Right cardiac atrium (tissue), 5 donors: Measurements from ENCODE around the gene FBXO31. TPM values are rescaled to one million over a fixed set of nuclear protein-coding genes. Genes with fewer than 3 reads are reported as not detected.

ENCODE experiments used
- ATAC-seq, 2 donors: fragments of 200-7000 bp; cut with Tn5 transposase; one replicate each; pipeline versions ENCODE4 v1.8.0 to v1.9.1; 2020; ENCODE audit warnings: moderate library complexity in 2 of 2, mild to moderate bottlenecking in 1 of 2
- DNase-seq, 3 donors: peaks; one replicate each; pipeline ENCODE4 v3.0.0-alpha.2; 2020
- H3K27ac ChIP-seq: one replicate; pipeline ENCODE4 v1.5.1; 2013; ENCODE audit warnings: mild to moderate bottlenecking, low read length, control low read depth, moderate library complexity
- H3K27me3 ChIP-seq: one replicate; pipeline ENCODE4 v1.6.1; 2013; ENCODE audit not compliant: control insufficient read depth, insufficient read depth
- H3K4me1 ChIP-seq: one replicate; pipeline ENCODE4 v1.6.1; 2013; ENCODE audit warnings: low read length; ENCODE audit not compliant: control insufficient read depth, insufficient read depth
- H3K4me3 ChIP-seq: one replicate; pipeline ENCODE4 v1.5.1; 2013; ENCODE audit warnings: low read length, control low read depth
- H3K9me3 ChIP-seq: one replicate; pipeline ENCODE4 v1.6.1; 2013; ENCODE audit warnings: low read length; ENCODE audit not compliant: control insufficient read depth
- WGBS: extraction: QIAGEN DNeasy Blood & Tissue Kit; methylation state at CpG from one replicate; pipeline ENCODE4 v1.1.7; 2013; 5-methylcytosine and 5-hydroxymethylcytosine counted together
- intact Hi-C, 4 donors: fragments of 100-400 bp; cut with DNase I; formaldehyde crosslinking; loops; one replicate each; pipeline versions ENCODE4 v1.11.0 to v1.14.0; 2022 to 2023
- polyA plus RNA-seq: library from polyadenylated mRNA; stranded (reverse); fragments of 200-250 nt; gene quantifications from one replicate; pipeline ENCODE4 v1.2.3, GENCODE V29; 2013
- total RNA-seq, 4 donors: library from RNA; stranded (reverse); fragmentation: NEBNext Ultra II Directional; extraction: Animal tissue kit (Norgen Biotek cat#: 25700); gene quantifications; one replicate each; pipeline ENCODE4 v1.2.1, GENCODE V29; 2021
- donor health status: healthy with polysubstance abuse.
- donor health status: DM: no; HTN: yes; CAD: no.
- donor health status: DM: no; HTN: no; CAD: no.
- donor health status: DM: no; HTN: yes; CAD: no; lungs with severe emphysema.
- donor health status: DM: yes; HTN: yes; CAD: no.

FBXO31 gene
- total and polyA plus RNA-seq, 5 donors: 24.3 to 66.1 (median 49.5) TPM

- Histone ChIP-seq H3K4me1 (no peaks in the 10 kb centered on the region), H3K27me3 (no peaks in the 10 kb centered on the region), H3K27ac (no peak overlapping the region), H3K4me3 (no peak overlapping the region), H3K9me3 (no peaks in the 10 kb centered on the region)
- peak in 1 of 2 donors; percentile 13 for ATAC-seq
- intact Hi-C loops: no loop called here
- WGBS: 78% methylated on average over 10 of the region's 10 CpGs
- no peak for DNase-seq
These were observed 78.6 kb downstream of the FBXO31 start for GRCh38 chr16:87304951-87305350.

- WGBS: 97% methylated on average over 4 of the region's 4 CpGs
- no peaks in the 10 kb centered on the region for H3K4me1 ChIP-seq
- intact Hi-C loops: no loop called here
- H3K27ac ChIP-seq: no peak overlapping the region
- no peaks in the 10 kb centered on the region for H3K9me3 ChIP-seq
- no peak for ATAC-seq
- H3K4me3 ChIP-seq: no peak overlapping the region
- no peak for DNase-seq
- no peaks in the 10 kb centered on the region for H3K27me3 ChIP-seq
These were observed 79.5 kb downstream of the FBXO31 start for GRCh38 chr16:87303962-87304521.

- WGBS: 65% methylated on average over 7 of the region's 7 CpGs
- DNase-seq: no peak
- ATAC-seq: no peak
- intact Hi-C loops: no loop called here
- Histone ChIP-seq H3K9me3 (no peaks in the 10 kb centered on the region), H3K4me1 (no peaks in the 10 kb centered on the region), H3K27me3 (no peaks in the 10 kb centered on the region), H3K27ac (no peak overlapping the region), H3K4me3 (no peak overlapping the region)
These were observed 80.1 kb downstream of the FBXO31 start for GRCh38 chr16:87303431-87303930.

- H3K27me3 ChIP-seq: no peaks in the 10 kb centered on the region
- no peak overlapping the region for H3K4me3 ChIP-seq
- H3K27ac ChIP-seq: no peak overlapping the region
- 87% methylated on average over 13 of the region's 13 CpGs for WGBS
- H3K4me1 ChIP-seq: no peaks in the 10 kb centered on the region
- DNase-seq: peak in 1 of 3 donors; percentile 10
- ATAC-seq: no peak
- H3K9me3 ChIP-seq: no peaks in the 10 kb centered on the region
- intact Hi-C loops: no loop called here
These were observed 84.6 kb downstream of the FBXO31 start for GRCh38 chr16:87298857-87299465.

GRCh38 chr16:87297918-87298631, 85.5 kb downstream of the FBXO31 start:
- no peaks in the 10 kb centered on the region for H3K4me1 ChIP-seq
- no peaks in the 10 kb centered on the region for H3K9me3 ChIP-seq
- intact Hi-C loops: no loop called here
- WGBS: 47% methylated on average over 15 of the region's 15 CpGs
- no peak overlapping the region for H3K4me3 ChIP-seq
- H3K27ac ChIP-seq: no peak overlapping the region
- ATAC-seq: peak; percentile 38 to 41
- no peaks in the 10 kb centered on the region for H3K27me3 ChIP-seq
- DNase-seq: peak in 1 of 3 donors; percentile 57

- intact Hi-C loops: no loop called here
- no peak overlapping the region for H3K27ac ChIP-seq
- H3K27me3 ChIP-seq: no peaks in the 10 kb centered on the region
- 91% methylated on average over 5 of the region's 5 CpGs for WGBS
- DNase-seq (peak in 1 of 3 donors; percentile 35), ATAC-seq (peak; percentile 17 to 23)
- H3K9me3 ChIP-seq: no peaks in the 10 kb centered on the region
- H3K4me1 ChIP-seq: no peaks in the 10 kb centered on the region
- H3K4me3 ChIP-seq: no peak overlapping the region
These were observed 86.2 kb downstream of the FBXO31 start for GRCh38 chr16:87297407-87297806.

GRCh38 chr16:87295661-87296531, 87.7 kb downstream of the FBXO31 start:
- Histone ChIP-seq H3K4me3 (no peak overlapping the region), H3K27ac (no peak overlapping the region), H3K9me3 (no peaks in the 10 kb centered on the region), H3K4me1 (no peaks in the 10 kb centered on the region), H3K27me3 (no peaks in the 10 kb centered on the region)
- WGBS: 84% methylated on average over 20 of the region's 20 CpGs
- DNase-seq (peak in 1 of 3 donors; percentile 33), ATAC-seq (no peak)
- intact Hi-C loops: no loop called here

- Histone ChIP-seq H3K27ac (no peak overlapping the region), H3K4me3 (no peak overlapping the region), H3K4me1 (no peaks in the 10 kb centered on the region), H3K27me3 (no peaks in the 10 kb centered on the region), H3K9me3 (no peaks in the 10 kb centered on the region)
- DNase-seq (no peak), ATAC-seq (no peak)
- WGBS: 93% methylated on average over 4 of the region's 4 CpGs
- intact Hi-C loops: no loop called here
These were observed 88.3 kb downstream of the FBXO31 start for GRCh38 chr16:87295259-87295658.

- ATAC-seq (no peak), DNase-seq (no peak)
- Histone ChIP-seq H3K9me3 (no peaks in the 10 kb centered on the region), H3K4me3 (no peak overlapping the region), H3K27ac (no peak overlapping the region), H3K4me1 (no peaks in the 10 kb centered on the region), H3K27me3 (no peaks in the 10 kb centered on the region)
- intact Hi-C loops: no loop called here
- 95% methylated on average over 3 of the region's 3 CpGs for WGBS
These were observed 89.6 kb downstream of the FBXO31 start for GRCh38 chr16:87293990-87294389.

GRCh38 chr16:87291944-87292343, 91.6 kb downstream of the FBXO31 start:
- no peak for ATAC-seq

More at GRCh38 chr16:87291944-87292343, 91.6 kb downstream of the FBXO31 start:
- Histone ChIP-seq H3K27ac (no peak overlapping the region), H3K4me1 (no peaks in the 10 kb centered on the region), H3K4me3 (no peak overlapping the region), H3K9me3 (no peaks in the 10 kb centered on the region), H3K27me3 (no peaks in the 10 kb centered on the region)
- no peak for DNase-seq
- intact Hi-C loops: no loop called here
- 98% methylated on average over 6 of the region's 6 CpGs for WGBS
